22Rv1 (cell line): Measurements from ENCODE around the gene CYP8B1.

Experiments
- CTCF ChIP-seq: fragments of 450-650 bp; IDR thresholded peaks from 2 replicates; pipeline ENCODE4 v1.5.1; 2017; ENCODE audit warnings: mild to moderate bottlenecking
- ZFX ChIP-seq: fragments of 450-650 bp; IDR thresholded peaks from 2 replicates; pipeline ENCODE4 v1.6.1; 2017; ENCODE audit warnings: antibody characterized with exemption, borderline replicate concordance

- TF ChIP-seq CTCF = no peak
- no peak for TF ChIP-seq ZFX
Observed at GRCh38 chr3:42853739-42854302, 21.9 kb downstream of the CYP8B1 start.
